HG02938 (cell line): ENCODE data around the gene PAFAH1B1.

Experiments
- ATAC-seq: cut with Tn5 transposase; IDR thresholded peaks from one replicate; pipeline ENCODE4 v1.9.1; 2021; ENCODE audit warnings: mild to moderate bottlenecking, moderate library complexity; ENCODE audit not compliant: unreplicated experiment

Gene PAFAH1B1

GRCh38 chr17:2713881-2714280 is 120.4 kb downstream of the PAFAH1B1 start:
- ATAC-seq = no peak

GRCh38 chr17:2716649-2717048 is 123.2 kb downstream of the PAFAH1B1 start:
- ATAC-seq = no peak

- ATAC-seq = no peak
Measured at GRCh38 chr17:2718150-2718938, 124.9 kb downstream of the PAFAH1B1 start.

GRCh38 chr17:2719861-2720260 is 126.4 kb downstream of the PAFAH1B1 start:
- no peak for ATAC-seq

- ATAC-seq = no peak
Measured at GRCh38 chr17:2721603-2722002, 128.1 kb downstream of the PAFAH1B1 start.

GRCh38 chr17:2722611-2723010 is 129.2 kb downstream of the PAFAH1B1 start:
- no peak for ATAC-seq

- no peak for ATAC-seq
Measured at GRCh38 chr17:2723505-2723996, 130.1 kb downstream of the PAFAH1B1 start.

- ATAC-seq = no peak
Measured at GRCh38 chr17:2723997-2724783, 130.7 kb downstream of the PAFAH1B1 start.

GRCh38 chr17:2724784-2725164 is 131.3 kb downstream of the PAFAH1B1 start:
- no peak for ATAC-seq

- ATAC-seq = no peak
Measured at GRCh38 chr17:2730764-2731353, 137.4 kb downstream of the PAFAH1B1 start.

GRCh38 chr17:2731807-2732206 is 138.4 kb downstream of the PAFAH1B1 start:
- no peak for ATAC-seq

- ATAC-seq = no peak
Measured at GRCh38 chr17:2734939-2735338, 141.5 kb downstream of the PAFAH1B1 start.
